ACC112 (cell line): ENCODE results near the gene ALOX5AP.

Source experiments
- H2AFZ ChIP-seq: fragments of 200-600 bp; sonication (generic); one replicate; pipeline ENCODE4 v1.6.0; 2017; ENCODE audit warnings: antibody characterized with exemption, low read length; ENCODE audit not compliant: unreplicated experiment
- H3K27ac ChIP-seq: fragments of 200-600 bp; sonication (generic); 2 replicates; pipeline ENCODE4 v1.5.1; 2014; ENCODE audit warnings: low read depth, mild to moderate bottlenecking, antibody characterized with exemption, low read length, moderate library complexity
- H3K27me3 ChIP-seq: fragments of 200-600 bp; sonication (generic); 2 replicates; pipeline ENCODE4 v1.6.1; 2014; ENCODE audit warnings: mild to moderate bottlenecking, antibody characterized with exemption, low read length, moderate library complexity, mixed read lengths; ENCODE audit not compliant: insufficient read depth
- H3K36me3 ChIP-seq: fragments of 200-600 bp; sonication (generic); 2 replicates; pipeline ENCODE4 v1.6.1; 2016; ENCODE audit warnings: mild to moderate bottlenecking, antibody characterized with exemption, low read length, moderate library complexity, mixed read lengths; ENCODE audit not compliant: insufficient read depth
- H3K4me1 ChIP-seq: fragments of 200-600 bp; sonication (generic); one replicate; pipeline ENCODE4 v1.6.1; 2016; ENCODE audit warnings: low read length, mixed read lengths; ENCODE audit not compliant: insufficient read depth, unreplicated experiment, control insufficient read depth
- H3K4me3 ChIP-seq: fragments of 200-600 bp; sonication (generic); 2 replicates; pipeline ENCODE4 v1.5.1; 2014; ENCODE audit warnings: mild to moderate bottlenecking, low read depth, low read length
- H3K79me2 ChIP-seq: fragments of 200-600 bp; sonication (generic); one replicate; pipeline ENCODE4 v1.6.0; 2016; ENCODE audit warnings: low read length; ENCODE audit not compliant: control insufficient read depth, unreplicated experiment, insufficient read depth

The ALOX5AP gene

GRCh38 chr13:30766231-30766630 lies 30.9 kb downstream of the ALOX5AP start:
- Histone ChIP-seq H3K4me3 (no peak overlapping the region), H2AFZ (no peak overlapping the region), H3K27me3 (no peaks in the 10 kb centered on the region), H3K4me1 (peaks cover 4% of the 10 kb centered on the region), H3K79me2 (no peaks in the 10 kb centered on the region), H3K36me3 (no peaks in the 10 kb centered on the region), H3K27ac (no peak overlapping the region)

GRCh38 chr13:30770929-30771328 lies 35.6 kb downstream of the ALOX5AP start:
- Histone ChIP-seq H3K4me1 (peaks cover 4% of the 10 kb centered on the region), H3K36me3 (no peaks in the 10 kb centered on the region), H3K79me2 (no peaks in the 10 kb centered on the region), H3K4me3 (no peak overlapping the region), H2AFZ (no peak overlapping the region), H3K27me3 (no peaks in the 10 kb centered on the region), H3K27ac (no peak overlapping the region)

- Histone ChIP-seq H3K4me3 (no peak overlapping the region), H3K27me3 (no peaks in the 10 kb centered on the region), H3K27ac (no peak overlapping the region), H3K79me2 (no peaks in the 10 kb centered on the region), H3K36me3 (no peaks in the 10 kb centered on the region), H3K4me1 (no peaks in the 10 kb centered on the region), H2AFZ (no peak overlapping the region)
Observed at GRCh38 chr13:30773561-30773960, 38.2 kb downstream of the ALOX5AP start.

GRCh38 chr13:30774214-30774730 lies 38.9 kb downstream of the ALOX5AP start:
- Histone ChIP-seq H3K4me3 (no peak overlapping the region), H2AFZ (no peak overlapping the region), H3K27ac (no peak overlapping the region), H3K27me3 (no peaks in the 10 kb centered on the region), H3K4me1 (no peaks in the 10 kb centered on the region), H3K79me2 (no peaks in the 10 kb centered on the region), H3K36me3 (no peaks in the 10 kb centered on the region)

GRCh38 chr13:30776661-30777060 lies 41.3 kb downstream of the ALOX5AP start:
- Histone ChIP-seq H3K79me2 (no peaks in the 10 kb centered on the region), H3K27ac (no peak overlapping the region), H3K4me1 (no peaks in the 10 kb centered on the region), H3K36me3 (no peaks in the 10 kb centered on the region), H2AFZ (no peak overlapping the region), H3K27me3 (no peaks in the 10 kb centered on the region), H3K4me3 (no peak overlapping the region)

- Histone ChIP-seq H3K36me3 (no peaks in the 10 kb centered on the region), H3K27me3 (no peaks in the 10 kb centered on the region), H3K4me1 (no peaks in the 10 kb centered on the region), H3K27ac (no peak overlapping the region), H3K4me3 (no peak overlapping the region), H2AFZ (no peak overlapping the region), H3K79me2 (no peaks in the 10 kb centered on the region)
Observed at GRCh38 chr13:30779016-30779415, 43.7 kb downstream of the ALOX5AP start.

GRCh38 chr13:30779608-30780007 lies 44.3 kb downstream of the ALOX5AP start:
- Histone ChIP-seq H3K27me3 (no peaks in the 10 kb centered on the region), H2AFZ (no peak overlapping the region)

GRCh38 chr13:30780338-30780981 lies 45.1 kb downstream of the ALOX5AP start:
- H3K27ac ChIP-seq = no peak overlapping the region
- no peak overlapping the region for H2AFZ ChIP-seq
- no peaks in the 10 kb centered on the region for H3K36me3 ChIP-seq
- no peaks in the 10 kb centered on the region for H3K4me1 ChIP-seq
- H3K27me3 ChIP-seq = no peaks in the 10 kb centered on the region
- no peaks in the 10 kb centered on the region for H3K79me2 ChIP-seq
- H3K4me3 ChIP-seq = no peak overlapping the region

More at GRCh38 chr13:30779608-30780007, 44.3 kb downstream of the ALOX5AP start:
- H3K36me3 ChIP-seq = no peaks in the 10 kb centered on the region
- no peak overlapping the region for H3K27ac ChIP-seq
- no peak overlapping the region for H3K4me3 ChIP-seq
- no peaks in the 10 kb centered on the region for H3K79me2 ChIP-seq
- H3K4me1 ChIP-seq = no peaks in the 10 kb centered on the region

GRCh38 chr13:30785191-30785850 lies 50.0 kb downstream of the ALOX5AP start:
- H2AFZ ChIP-seq = no peak overlapping the region
- H3K27me3 ChIP-seq = no peaks in the 10 kb centered on the region
- no peaks in the 10 kb centered on the region for H3K4me1 ChIP-seq
- no peaks in the 10 kb centered on the region for H3K36me3 ChIP-seq
- H3K4me3 ChIP-seq = no peak overlapping the region
- H3K79me2 ChIP-seq = no peaks in the 10 kb centered on the region
- no peak overlapping the region for H3K27ac ChIP-seq

GRCh38 chr13:30786648-30787047 lies 51.3 kb downstream of the ALOX5AP start:
- Histone ChIP-seq H3K36me3 (no peaks in the 10 kb centered on the region), H3K4me3 (no peak overlapping the region), H3K27ac (no peak overlapping the region), H2AFZ (no peak overlapping the region), H3K79me2 (no peaks in the 10 kb centered on the region), H3K27me3 (no peaks in the 10 kb centered on the region), H3K4me1 (peaks cover 4% of the 10 kb centered on the region)
